ENCODE results near the gene NPHP3.
"Not testable (repeated sequence)": the region's sequence is repeated elsewhere in the genome, so short reads cannot be mapped to it uniquely, and the experiment has no call there.

NPHP3 gene

GRCh38 chr3:132642539-132642847, 79.7 kb downstream of the NPHP3 start:
- no peak for DNase-seq

DNA sequence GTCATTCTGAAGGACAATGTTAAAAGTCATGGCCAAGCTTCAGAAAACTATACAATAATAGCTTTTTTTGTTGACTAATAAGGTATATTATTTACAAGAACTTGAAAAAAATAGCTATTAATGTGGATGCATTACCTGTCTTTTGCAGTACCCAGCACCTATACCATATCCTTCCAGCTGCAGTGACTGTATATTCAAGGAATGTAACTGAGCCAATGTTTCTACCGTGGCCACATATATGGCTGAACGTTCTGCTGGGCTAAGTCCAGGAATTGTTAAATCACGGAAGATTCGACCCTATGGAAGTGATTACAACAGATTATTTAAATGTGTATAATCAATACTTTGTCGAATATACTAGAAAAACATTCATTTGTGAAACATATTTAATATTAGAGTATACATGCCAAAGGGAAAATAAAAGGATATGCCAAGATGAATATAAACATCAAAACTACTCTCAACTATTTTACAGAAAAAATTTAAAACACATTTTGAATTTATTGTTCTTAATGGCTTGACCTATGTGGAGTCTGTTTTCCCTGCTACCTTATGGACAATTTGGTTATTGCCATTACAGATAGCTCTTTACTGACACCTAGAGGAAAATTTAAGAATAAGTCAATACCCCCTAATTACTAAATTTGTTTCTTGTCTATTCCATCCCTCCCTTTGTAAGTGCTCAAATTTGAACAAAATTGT, 80.2 kb downstream of the NPHP3 start:
- no peak for DNase-seq

GRCh38 chr3:132641427-132641826, 80.8 kb downstream of the NPHP3 start:
- DNase-seq = not testable (repeated sequence)

GRCh38 chr3:132638706-132639105, 83.5 kb downstream of the NPHP3 start:
- no peak for DNase-seq

GRCh38 chr3:132637590-132637989, 84.6 kb downstream of the NPHP3 start:
- no peak for DNase-seq

- DNase-seq = no peak
Measured at GRCh38 chr3:132635052-132635451, 87.2 kb downstream of the NPHP3 start.

Measured in KG1 (cell line).